Gastroesophageal sphincter (tissue), 3 donors: ENCODE data around the gene SLAMF9.

ENCODE experiments used
- CTCF ChIP-seq, 4 experiments: fragments of 200-600 bp in 2 of 4; fragments of 450-650 bp in 2 of 4; sonication (generic) in 1 of 4; IDR thresholded peaks; one replicate each; pipeline ENCODE4 v1.5.1; 2017 to 2019; ENCODE audit warnings: antibody characterized with exemption in 4 of 4, mild to moderate bottlenecking in 2 of 4, moderate library complexity in 2 of 4
- POLR2AphosphoS5 ChIP-seq: sonication (generic); formaldehyde crosslinking; IDR thresholded peaks from one replicate; pipeline ENCODE4 v1.6.1; 2017; ENCODE audit warnings: antibody characterized with exemption

- TF ChIP-seq POLR2AphosphoS5 (no peak), CTCF (IDR thresholded peaks at IDR 0.05) (peak in 1 of 4 experiments; percentile 8)
These were observed 28.3 kb downstream of the SLAMF9 start for GRCh38 chr1:159925719-159926078.
